Common myeloid progenitor, CD34-positive (primary cell): Measurements from ENCODE around the gene GPS2.

ENCODE experiments used
- CTCF ChIA-PET: fragments of 350-600 bp; sonication (Branson Sonifier 250); formaldehyde crosslinking; loops from one replicate; lab custom pipeline; 2021; ENCODE audit warnings: antibody characterized with exemption; lab: Charles Lee
- POLR2A ChIA-PET: fragments of 350-600 bp; sonication (Branson Sonifier 250); formaldehyde crosslinking; loops from one replicate; lab custom pipeline; 2021; ENCODE audit warnings: antibody characterized with exemption; lab: Charles Lee
- DNase-seq, 3 donors: peaks; one replicate each; pipeline versions ENCODE4 v3.0.0 to v3.0.0-alpha.2; 2013
- H3K27ac ChIP-seq, 2 experiments: 1 replicate in 1 of 2; 2 replicates in 1 of 2; pipeline ENCODE4 v1.7.0; 2013; ENCODE audit warnings: inconsistent platforms in 2 of 2, low read length in 2 of 2, mild to moderate bottlenecking in 2 of 2, low read depth in 1 of 2, moderate library complexity in 1 of 2; ENCODE audit not compliant: severe bottlenecking in 2 of 2, insufficient read depth in 1 of 2, poor library complexity in 1 of 2
- H3K27me3 ChIP-seq, 5 experiments: replicated peaks in 2 of 5; 1 replicate in 3 of 5; 2 replicates in 2 of 5; pipeline versions ENCODE4 v1.6.1 to v1.7.0; 2013; ENCODE audit warnings: low read length in 4 of 5, mild to moderate bottlenecking in 2 of 5, moderate library complexity in 2 of 5, inconsistent platforms in 1 of 5; ENCODE audit not compliant: insufficient read depth in 5 of 5, control insufficient read depth in 4 of 5
- H3K36me3 ChIP-seq, 4 experiments: 1 replicate in 2 of 4; 2 replicates in 2 of 4; pipeline versions ENCODE4 v1.6.1 to v1.7.0; 2013; ENCODE audit warnings: low read length in 3 of 4, control low read depth in 1 of 4, mild to moderate bottlenecking in 1 of 4; ENCODE audit not compliant: control insufficient read depth in 4 of 4, insufficient read depth in 4 of 4
- H3K4me1 ChIP-seq, 4 experiments: 1 replicate in 3 of 4; 2 replicates in 1 of 4; pipeline versions ENCODE4 v1.6.1 to v1.7.1; 2013; ENCODE audit warnings: low read length in 3 of 4, mild to moderate bottlenecking in 3 of 4, control low read depth in 1 of 4, inconsistent platforms in 1 of 4, moderate library complexity in 1 of 4; ENCODE audit not compliant: control insufficient read depth in 4 of 4, insufficient read depth in 4 of 4; ENCODE audit errors: control extremely low read depth in 1 of 4
- H3K4me3 ChIP-seq, 7 experiments: 1 replicate in 4 of 7; 2 replicates in 3 of 7; pipeline versions ENCODE4 v1.5.1 to v1.7.0; 2013; ENCODE audit warnings: mild to moderate bottlenecking in 7 of 7, low read length in 6 of 7, moderate library complexity in 6 of 7, inconsistent platforms in 2 of 7, low read depth in 2 of 7, control low read depth in 1 of 7; ENCODE audit not compliant: insufficient read depth in 4 of 7, control insufficient read depth in 1 of 7; ENCODE audit errors: extremely low read depth in 1 of 7
- H3K9me3 ChIP-seq, 5 experiments: 1 replicate in 4 of 5; 2 replicates in 1 of 5; pipeline versions ENCODE4 v1.6.1 to v1.7.1; 2013; ENCODE audit warnings: low read length in 4 of 5, mild to moderate bottlenecking in 2 of 5, inconsistent platforms in 1 of 5, low read depth in 1 of 5, moderate library complexity in 1 of 5; ENCODE audit not compliant: control insufficient read depth in 4 of 5, insufficient read depth in 2 of 5; ENCODE audit errors: control extremely low read depth in 1 of 5
- WGBS: methylation state at CpG from one replicate; pipeline ENCODE4 v1.1.5; 2013; ENCODE audit not compliant: insufficient coverage; 5-methylcytosine and 5-hydroxymethylcytosine counted together

Gene GPS2

DNA sequence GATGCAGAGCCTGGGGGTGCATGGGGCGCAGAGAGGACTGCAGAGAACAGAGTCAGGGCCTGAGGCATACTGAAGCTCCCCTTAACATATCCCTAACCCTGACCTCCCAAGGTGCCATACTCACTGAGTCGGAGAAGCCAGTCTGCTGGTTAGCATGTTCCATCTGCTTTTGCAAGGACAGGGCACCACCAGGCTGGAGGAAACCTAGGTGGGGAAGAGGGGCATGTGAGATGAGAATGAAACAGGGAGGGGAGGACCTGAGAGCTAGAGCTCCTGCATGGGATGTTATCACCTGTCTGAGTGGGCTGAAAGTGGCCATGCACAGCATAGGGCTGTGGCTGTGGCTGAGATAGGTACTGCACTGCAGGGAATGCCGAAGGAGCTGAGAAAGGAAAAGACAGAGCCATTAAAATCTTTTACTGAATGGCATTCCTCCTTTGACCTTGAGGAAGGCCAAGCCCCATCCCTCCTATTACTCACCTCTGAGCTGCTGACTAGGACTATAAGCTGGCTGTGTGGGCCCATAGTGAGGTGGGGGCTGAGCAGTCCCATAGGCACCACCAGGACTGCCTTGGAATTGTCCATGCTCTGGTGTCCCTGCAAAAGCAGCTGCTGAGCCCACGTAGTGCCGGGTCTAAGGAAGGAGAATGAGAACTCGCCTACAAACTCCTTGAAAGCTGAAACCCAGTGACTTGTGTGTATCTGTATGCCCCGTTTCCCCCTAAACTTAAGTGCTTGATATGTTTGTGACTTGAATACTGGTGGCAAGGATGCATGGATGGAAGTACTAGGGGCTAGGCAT, 1.9 kb downstream of the GPS2 start:
- H3K27ac ChIP-seq, result no peak overlapping the region
- DNase-seq, result peak in 2 of 3 donors; percentile 42 to 47
- ChIA-PET CTCF (interaction anchor here (0.8 to 2.5 kb wide), 10 partner anchors 9 to 38 kb away, joined by 3 to 11 read pairs (median 4); no protein-coding TSS in a partner anchor), POLR2A (interaction anchor here (0.5 to 1.2 kb wide), 3 partner anchors 23 to 190 kb away, joined by 3 to 6 read pairs (median 6); partner anchors contain the start of genes ACAP1 and TMEM256)
- no peaks in the 10 kb centered on the region for H3K9me3 ChIP-seq
- H3K4me3 ChIP-seq, result peak overlapping the region in 1 of 7 experiments; percentile 74
- peaks cover 16 to 51% (median 37%) of the 10 kb centered on the region in 4 experiments for H3K4me1 ChIP-seq
- 95% methylated on average over 6 of the region's 7 CpGs for WGBS
- H3K27me3 ChIP-seq, result no peaks in the 10 kb centered on the region
- peaks cover 20 to 63% (median 55%) of the 10 kb centered on the region in 4 experiments for H3K36me3 ChIP-seq

DNA sequence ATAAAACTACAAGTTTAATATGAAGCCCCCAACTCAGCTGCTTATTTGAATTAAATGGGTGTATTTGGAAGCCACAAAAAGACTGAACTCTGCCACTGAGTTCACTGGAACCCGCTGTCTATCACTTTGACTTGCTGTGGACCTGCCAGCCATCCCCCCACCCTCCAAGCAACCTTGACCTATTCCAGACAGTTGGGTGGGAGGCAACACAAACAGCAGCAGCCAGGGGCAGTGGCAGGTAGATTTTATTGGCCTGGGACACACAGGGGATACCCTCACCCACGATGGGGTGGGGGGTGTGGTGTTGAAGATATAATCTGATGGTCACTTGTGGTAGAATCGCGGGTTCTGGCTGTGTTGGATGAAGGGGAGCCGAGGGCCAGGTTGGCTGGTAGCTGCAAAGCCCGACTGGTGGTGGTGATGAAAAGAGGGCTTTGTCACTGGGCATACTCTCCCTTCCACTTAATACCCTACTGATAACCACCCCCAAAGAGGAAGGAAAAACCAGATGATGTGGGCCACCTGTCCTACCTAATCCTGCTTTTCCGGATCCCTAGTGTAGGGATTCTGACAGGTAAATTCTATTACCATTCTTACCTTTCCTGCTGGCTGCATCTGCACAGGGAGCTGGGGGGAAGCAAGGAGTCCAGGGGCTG, 2.6 kb downstream of the GPS2 start:
- H3K9me3 ChIP-seq, result no peaks in the 10 kb centered on the region
- no peak for DNase-seq
- H3K4me3 ChIP-seq, result no peak overlapping the region
- ChIA-PET POLR2A (interaction anchor here (1.0 kb wide), 1 partner anchor 24 kb away, joined by 3 read pairs; the partner anchor contains the start of gene ACAP1), CTCF (interaction anchor here (0.8 to 2.5 kb wide), 6 partner anchors 11 to 38 kb away, joined by 3 to 8 read pairs (median 4); no protein-coding TSS in a partner anchor)
- no peak overlapping the region for H3K27ac ChIP-seq
- no peaks in the 10 kb centered on the region for H3K27me3 ChIP-seq
- WGBS, result 33% methylated on average over 1 of the region's 7 CpGs
- H3K4me1 ChIP-seq, result peaks cover 16 to 51% (median 37%) of the 10 kb centered on the region in 4 experiments
- peaks cover 17 to 56% (median 49%) of the 10 kb centered on the region in 4 experiments for H3K36me3 ChIP-seq

DNA sequence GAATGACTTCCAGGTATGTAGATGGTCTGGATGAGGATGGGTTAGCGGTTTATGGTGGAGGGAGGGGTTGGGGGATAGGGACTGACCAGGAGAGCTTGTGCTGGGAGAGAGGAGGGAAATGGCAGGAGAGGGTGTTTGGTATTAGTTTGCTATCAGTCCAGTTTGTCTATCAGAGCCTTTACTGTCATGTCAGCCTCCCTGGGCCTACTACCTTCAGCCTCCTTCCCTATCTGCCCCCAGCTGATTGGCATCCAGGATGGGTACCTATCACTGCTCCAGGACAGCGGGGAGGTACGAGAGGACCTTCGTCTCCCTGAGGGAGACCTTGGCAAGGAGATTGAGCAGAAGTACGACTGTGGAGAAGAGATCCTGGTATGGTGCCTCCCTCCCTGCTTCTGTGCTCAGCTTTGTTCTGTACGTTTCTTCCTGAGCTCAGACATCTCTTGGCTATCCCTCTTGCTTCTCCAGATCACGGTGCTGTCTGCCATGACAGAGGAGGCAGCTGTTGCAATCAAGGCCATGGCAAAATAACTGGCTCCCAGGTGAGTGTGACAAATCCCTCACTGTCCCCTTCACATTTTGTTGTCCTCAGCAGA, 4.0 kb downstream of the GPS2 start:
- Histone ChIP-seq H3K4me1 (peaks cover 16 to 53% (median 39%) of the 10 kb centered on the region in 4 experiments), H3K27ac (peak overlapping the region in 1 of 2 experiments; percentile 35), H3K9me3 (no peaks in the 10 kb centered on the region), H3K36me3 (peaks cover 17 to 50% (median 40%) of the 10 kb centered on the region in 4 experiments), H3K4me3 (no peak overlapping the region), H3K27me3 (no peaks in the 10 kb centered on the region)
- CTCF ChIA-PET, result interaction anchor here (0.6 to 2.3 kb wide), 4 partner anchors 8 to 95 kb away, joined by 3 to 8 read pairs (median 4); partner anchors contain the start of gene ACAP1
- WGBS, result 98% methylated on average over 7 of the region's 7 CpGs
- POLR2A ChIA-PET, result no interaction called here
- DNase-seq, result no peak

DNA sequence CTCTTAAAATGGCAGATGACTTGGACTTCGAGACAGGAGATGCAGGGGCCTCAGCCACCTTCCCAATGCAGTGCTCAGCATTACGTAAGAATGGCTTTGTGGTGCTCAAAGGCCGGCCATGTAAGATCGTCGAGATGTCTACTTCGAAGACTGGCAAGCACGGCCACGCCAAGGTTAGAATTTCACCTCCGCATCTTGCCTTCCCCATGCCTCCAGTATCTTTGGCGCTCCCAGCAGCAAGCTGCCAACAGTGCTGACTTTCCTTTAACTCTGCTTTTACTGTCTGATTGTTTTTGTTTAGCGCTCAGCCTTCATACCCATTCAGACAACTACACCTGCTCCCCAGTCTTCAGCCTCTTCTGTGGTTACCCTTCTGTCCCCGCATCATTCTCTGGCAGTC, 5.5 kb downstream of the GPS2 start:
- H3K27ac ChIP-seq, result peak overlapping the region in 1 of 2 experiments; percentile 96
- H3K4me3 ChIP-seq, result peak overlapping the region in 5 of 7 experiments; percentile 43 to 99 (median 87)
- H3K9me3 ChIP-seq, result no peaks in the 10 kb centered on the region
- peaks cover 17 to 50% (median 39%) of the 10 kb centered on the region in 4 experiments for H3K36me3 ChIP-seq
- no peaks in the 10 kb centered on the region for H3K27me3 ChIP-seq
- no peak for DNase-seq
- CTCF ChIA-PET, result interaction anchor here (1.0 to 2.4 kb wide), 6 partner anchors 11 to 29 kb away, joined by 3 to 13 read pairs (median 4); partner anchors contain the start of genes ACAP1 and NEURL4
- 95% methylated on average over 12 of the region's 12 CpGs for WGBS
- POLR2A ChIA-PET, result interaction anchor here (0.6 to 2.0 kb wide), 2 partner anchors 20 to 225 kb away, joined by 3 to 4 read pairs; partner anchors contain the start of gene NEURL4
- peaks cover 16 to 42% (median 29%) of the 10 kb centered on the region in 4 experiments for H3K4me1 ChIP-seq

DNA sequence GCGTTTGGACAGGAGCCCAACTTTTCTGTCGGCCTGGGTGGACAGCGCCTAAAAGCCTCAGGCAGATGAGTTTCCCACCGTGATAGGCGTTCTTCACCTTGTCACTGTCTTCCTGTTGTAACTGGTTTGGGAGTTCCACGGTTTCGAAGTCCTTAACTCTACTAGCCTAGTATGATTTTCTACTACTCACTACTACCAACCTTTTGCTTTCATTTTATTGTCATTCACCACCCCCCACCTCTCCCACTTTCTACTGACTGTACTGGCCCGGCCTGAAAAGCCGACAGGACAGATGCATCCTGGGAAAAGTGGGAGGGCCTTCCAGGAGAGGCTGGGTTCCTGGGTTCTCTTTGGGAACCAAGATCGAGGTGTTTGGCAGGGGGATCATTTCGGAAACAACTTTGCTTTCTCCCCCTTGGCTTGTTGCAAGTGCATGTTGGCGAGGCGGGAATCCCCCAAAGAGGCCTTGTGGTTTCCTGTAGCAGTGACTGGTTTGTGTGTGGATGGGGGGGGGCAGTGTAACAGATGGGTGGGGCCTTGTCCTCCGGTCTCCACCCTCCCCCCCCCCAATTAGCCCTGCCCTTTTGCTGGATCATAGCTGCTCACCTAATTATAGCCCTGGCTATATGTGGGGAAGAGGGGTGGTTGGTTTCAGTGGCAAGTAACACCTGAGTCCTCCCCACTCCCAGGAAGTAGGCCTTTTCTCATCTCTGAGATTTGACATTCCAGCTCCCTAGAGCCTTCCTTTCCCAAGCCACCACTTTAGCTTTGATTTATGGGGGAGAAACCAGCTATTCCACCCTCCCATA, 6.3 kb downstream of the GPS2 start:
- no peaks in the 10 kb centered on the region for H3K27me3 ChIP-seq
- peak overlapping the region; percentile 67 to 99 (median 87) for H3K4me3 ChIP-seq
- ChIA-PET POLR2A (interaction anchor here (0.6 to 2.0 kb wide), 2 partner anchors 21 to 224 kb away, joined by 3 to 4 read pairs; partner anchors contain the start of gene NEURL4), CTCF (interaction anchor here (1.0 to 2.4 kb wide), 5 partner anchors 11 to 28 kb away, joined by 3 to 13 read pairs (median 3); partner anchors contain the start of genes ACAP1 and NEURL4)
- peak overlapping the region; percentile 85 to 96 for H3K27ac ChIP-seq
- WGBS, result 0% methylated on average over 6 of the region's 14 CpGs
- H3K4me1 ChIP-seq, result peaks cover 11 to 34% (median 22%) of the 10 kb centered on the region in 4 experiments
- DNase-seq, result peak; percentile 95 to 99 (median 99)
- peaks cover 17 to 47% (median 35%) of the 10 kb centered on the region in 4 experiments for H3K36me3 ChIP-seq
- no peaks in the 10 kb centered on the region for H3K9me3 ChIP-seq
